ENCODE measurements around the gene ANK2. TPM values are rescaled to one million over a fixed set of nuclear protein-coding genes. Genes with fewer than 3 reads are reported as not detected.

ANK2 gene
- total and polyA plus RNA-seq, 5 donors from 2014 or later = not detected

DNA sequence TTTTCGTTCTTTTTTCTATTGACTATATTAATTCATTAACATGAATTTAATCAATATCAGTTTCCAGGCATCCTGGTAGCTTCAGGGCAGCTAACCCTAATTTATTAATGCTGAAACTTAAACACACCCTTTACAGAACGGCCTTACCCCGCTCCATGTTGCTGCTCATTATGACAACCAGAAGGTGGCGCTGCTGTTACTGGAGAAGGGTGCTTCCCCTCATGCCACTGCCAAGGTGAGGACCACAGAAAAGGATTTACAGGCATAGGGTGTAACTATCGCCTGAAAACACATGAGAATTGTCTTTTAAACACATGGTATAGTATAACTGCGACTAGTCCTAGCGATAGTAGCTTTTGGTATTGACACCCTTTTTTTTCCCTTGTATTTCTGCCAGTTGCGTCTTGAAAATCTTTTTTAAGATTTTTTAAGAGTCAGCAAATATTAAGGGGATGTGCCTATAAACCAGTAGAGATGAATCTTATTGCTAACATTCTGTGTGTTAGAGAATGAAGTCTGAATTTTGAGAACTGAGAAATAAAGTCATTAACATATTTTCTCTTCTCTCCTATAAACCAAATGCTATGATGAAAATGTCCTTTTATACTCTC is 229.0 kb downstream of the ANK2 start:
- Histone ChIP-seq H3K9me3 (ENCODE audit: control insufficient read depth in 2 of 2, low read length in 2 of 2) (no peaks in the 10 kb centered on the region), H3K27ac (ENCODE audit: insufficient read depth, low read length, poor library complexity, severe bottlenecking) (no peak overlapping the region), H3K4me3 (ENCODE audit: low read depth, low read length) (no peak overlapping the region), H3K36me3 (ENCODE audit: control insufficient read depth, insufficient read depth, low read length) (no peaks in the 10 kb centered on the region), H3K27me3 (ENCODE audit: control insufficient read depth, insufficient read depth, low read length) (peaks cover 4% of the 10 kb centered on the region), H3K4me1 (ENCODE audit: control insufficient read depth, insufficient read depth, low read length, poor library complexity, severe bottlenecking) (no peaks in the 10 kb centered on the region)
- H3K27me3 Mint-ChIP-seq = no peaks in the 10 kb centered on the region
- no peaks in the 10 kb centered on the region for H3K9me3 Mint-ChIP-seq
- no peaks in the 10 kb centered on the region for H3K4me1 Mint-ChIP-seq
- H3K36me3 Mint-ChIP-seq = no peaks in the 10 kb centered on the region
- ATAC-seq (ENCODE audit: low read depth in 2 of 2) (peak in 1 of 2 donors; percentile 39), DNase-seq (peak in 2 of 3 donors; percentile 10 to 65)
- no peak overlapping the region for H3K27ac Mint-ChIP-seq
- H3K4me3 Mint-ChIP-seq = no peak overlapping the region

DNA sequence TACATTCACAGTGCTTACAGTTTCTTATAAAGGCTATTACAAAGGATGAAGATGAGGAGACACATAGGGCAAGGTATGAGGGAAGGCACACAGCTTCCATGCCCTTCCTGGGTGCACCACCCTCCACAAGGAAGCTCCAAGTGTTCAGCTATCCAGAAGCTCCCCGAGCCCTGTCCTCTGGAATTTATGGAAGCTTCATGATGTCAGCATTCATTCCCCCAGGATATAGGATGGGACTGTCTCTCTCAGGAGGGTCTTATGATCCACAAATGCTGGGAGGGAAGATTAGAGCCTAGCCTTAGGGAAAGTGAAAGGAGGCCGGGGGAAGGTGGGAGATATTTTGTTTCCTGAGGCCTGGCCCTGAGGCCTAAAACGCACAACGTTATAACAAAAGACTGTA is 236.0 kb downstream of the ANK2 start:
- Histone ChIP-seq H3K27me3 (ENCODE audit: control insufficient read depth, insufficient read depth, low read length) (no peaks in the 10 kb centered on the region), H3K9me3 (ENCODE audit: control insufficient read depth in 2 of 2, low read length in 2 of 2) (no peaks in the 10 kb centered on the region), H3K27ac (ENCODE audit: insufficient read depth, low read length, poor library complexity, severe bottlenecking) (no peak overlapping the region), H3K36me3 (ENCODE audit: control insufficient read depth, insufficient read depth, low read length) (no peaks in the 10 kb centered on the region), H3K4me1 (ENCODE audit: control insufficient read depth, insufficient read depth, low read length, poor library complexity, severe bottlenecking) (no peaks in the 10 kb centered on the region), H3K4me3 (ENCODE audit: low read depth, low read length) (no peak overlapping the region)
- Mint-ChIP-seq H3K9me3 (no peaks in the 10 kb centered on the region), H3K36me3 (no peaks in the 10 kb centered on the region), H3K27ac (no peak overlapping the region), H3K27me3 (no peaks in the 10 kb centered on the region), H3K4me3 (no peak overlapping the region), H3K4me1 (no peaks in the 10 kb centered on the region)
- DNase-seq (no peak), ATAC-seq (ENCODE audit: low read depth in 2 of 2) (no peak)

DNA sequence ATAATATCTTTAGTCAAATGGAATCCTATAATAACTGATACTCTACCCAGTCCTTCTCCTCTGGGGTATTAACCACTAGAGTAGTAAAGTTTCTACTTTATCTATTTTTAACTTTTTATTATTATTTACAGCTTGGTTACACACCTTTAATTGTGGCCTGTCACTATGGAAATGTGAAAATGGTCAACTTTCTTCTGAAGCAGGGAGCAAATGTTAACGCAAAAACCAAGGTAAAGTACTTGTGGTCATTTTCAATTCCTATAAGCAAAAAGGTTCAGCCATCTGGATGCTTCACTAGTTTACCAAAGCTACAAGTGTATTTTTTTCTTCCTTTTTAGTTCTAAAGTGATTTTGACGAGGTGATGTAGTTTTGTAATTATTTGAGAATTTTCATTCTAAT is 238.8 kb downstream of the ANK2 start:
- Histone ChIP-seq H3K27me3 (ENCODE audit: control insufficient read depth, insufficient read depth, low read length) (no peaks in the 10 kb centered on the region), H3K4me3 (ENCODE audit: low read depth, low read length) (no peak overlapping the region), H3K36me3 (ENCODE audit: control insufficient read depth, insufficient read depth, low read length) (no peaks in the 10 kb centered on the region), H3K4me1 (ENCODE audit: control insufficient read depth, insufficient read depth, low read length, poor library complexity, severe bottlenecking) (no peaks in the 10 kb centered on the region), H3K9me3 (ENCODE audit: control insufficient read depth in 2 of 2, low read length in 2 of 2) (no peaks in the 10 kb centered on the region), H3K27ac (ENCODE audit: insufficient read depth, low read length, poor library complexity, severe bottlenecking) (no peak overlapping the region)
- DNase-seq (no peak), ATAC-seq (ENCODE audit: low read depth in 2 of 2) (no peak)
- Mint-ChIP-seq H3K4me3 (no peak overlapping the region), H3K9me3 (no peaks in the 10 kb centered on the region), H3K4me1 (no peaks in the 10 kb centered on the region), H3K27me3 (peaks cover 4% of the 10 kb centered on the region), H3K27ac (no peak overlapping the region), H3K36me3 (no peaks in the 10 kb centered on the region)

DNA sequence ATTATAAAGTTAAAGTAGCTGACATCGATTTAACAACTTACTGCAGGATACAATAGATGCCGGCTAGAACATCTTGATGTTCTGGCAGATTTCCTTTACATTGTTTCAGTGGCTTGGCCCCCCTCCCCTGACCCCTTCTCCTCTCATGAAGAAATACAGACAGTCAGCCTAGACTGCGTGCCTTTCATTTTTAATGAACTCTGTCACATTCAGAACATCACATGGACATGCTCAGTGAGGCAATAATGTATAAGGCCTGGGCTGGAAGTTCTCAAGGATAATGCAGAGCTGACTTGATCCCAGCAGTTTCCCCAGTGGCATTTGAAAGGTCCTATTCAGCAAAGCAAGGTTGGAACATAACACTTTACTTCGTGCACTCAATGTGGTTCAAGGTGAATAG is 239.2 kb downstream of the ANK2 start:
- no peaks in the 10 kb centered on the region for H3K36me3 Mint-ChIP-seq
- ATAC-seq (ENCODE audit: low read depth in 2 of 2) (no peak), DNase-seq (no peak)
- no peaks in the 10 kb centered on the region for H3K4me1 Mint-ChIP-seq
- Histone ChIP-seq H3K9me3 (ENCODE audit: control insufficient read depth in 2 of 2, low read length in 2 of 2) (no peaks in the 10 kb centered on the region), H3K4me3 (ENCODE audit: low read depth, low read length) (no peak overlapping the region), H3K36me3 (ENCODE audit: control insufficient read depth, insufficient read depth, low read length) (no peaks in the 10 kb centered on the region), H3K27ac (ENCODE audit: insufficient read depth, low read length, poor library complexity, severe bottlenecking) (no peak overlapping the region), H3K27me3 (ENCODE audit: control insufficient read depth, insufficient read depth, low read length) (no peaks in the 10 kb centered on the region), H3K4me1 (ENCODE audit: control insufficient read depth, insufficient read depth, low read length, poor library complexity, severe bottlenecking) (no peaks in the 10 kb centered on the region)
- H3K27me3 Mint-ChIP-seq = peaks cover 6% of the 10 kb centered on the region
- no peak overlapping the region for H3K4me3 Mint-ChIP-seq
- H3K27ac Mint-ChIP-seq = no peak overlapping the region
- no peaks in the 10 kb centered on the region for H3K9me3 Mint-ChIP-seq

DNA sequence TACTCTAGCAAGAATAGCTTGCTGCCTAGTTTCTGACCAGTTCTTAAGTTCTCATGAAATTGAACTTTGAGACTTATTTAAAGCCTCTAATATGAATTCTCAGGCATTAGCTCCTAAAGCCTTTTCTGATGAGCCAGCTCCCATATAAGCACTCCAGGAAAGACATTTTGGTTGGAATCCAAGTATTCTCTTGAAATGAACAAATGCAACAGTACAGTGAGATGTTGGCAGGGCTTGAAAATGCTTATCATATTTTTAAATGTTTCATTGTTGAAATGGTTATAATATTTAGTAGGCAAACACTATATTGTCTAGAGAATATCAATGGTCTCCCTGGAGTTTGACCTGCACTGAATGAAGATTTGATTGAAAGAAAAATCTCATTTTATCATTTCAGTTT is 240.3 kb downstream of the ANK2 start:
- no peak for DNase-seq
- peaks cover 6% of the 10 kb centered on the region for H3K27me3 Mint-ChIP-seq
- no peak overlapping the region for H3K27ac ChIP-seq (ENCODE audit: insufficient read depth, low read length, poor library complexity, severe bottlenecking)
- H3K27me3 ChIP-seq (ENCODE audit: control insufficient read depth, insufficient read depth, low read length) = no peaks in the 10 kb centered on the region
- H3K9me3 ChIP-seq (ENCODE audit: control insufficient read depth in 2 of 2, low read length in 2 of 2) = no peaks in the 10 kb centered on the region
- no peak overlapping the region for H3K27ac Mint-ChIP-seq
- H3K4me1 Mint-ChIP-seq = no peaks in the 10 kb centered on the region
- H3K4me3 ChIP-seq (ENCODE audit: low read depth, low read length) = no peak overlapping the region
- no peaks in the 10 kb centered on the region for H3K4me1 ChIP-seq (ENCODE audit: control insufficient read depth, insufficient read depth, low read length, poor library complexity, severe bottlenecking)
- no peaks in the 10 kb centered on the region for H3K36me3 ChIP-seq (ENCODE audit: control insufficient read depth, insufficient read depth, low read length)
- no peak overlapping the region for H3K4me3 Mint-ChIP-seq
- no peaks in the 10 kb centered on the region for H3K36me3 Mint-ChIP-seq
- H3K9me3 Mint-ChIP-seq = no peaks in the 10 kb centered on the region
- ATAC-seq (ENCODE audit: low read depth in 2 of 2) = no peak

DNA sequence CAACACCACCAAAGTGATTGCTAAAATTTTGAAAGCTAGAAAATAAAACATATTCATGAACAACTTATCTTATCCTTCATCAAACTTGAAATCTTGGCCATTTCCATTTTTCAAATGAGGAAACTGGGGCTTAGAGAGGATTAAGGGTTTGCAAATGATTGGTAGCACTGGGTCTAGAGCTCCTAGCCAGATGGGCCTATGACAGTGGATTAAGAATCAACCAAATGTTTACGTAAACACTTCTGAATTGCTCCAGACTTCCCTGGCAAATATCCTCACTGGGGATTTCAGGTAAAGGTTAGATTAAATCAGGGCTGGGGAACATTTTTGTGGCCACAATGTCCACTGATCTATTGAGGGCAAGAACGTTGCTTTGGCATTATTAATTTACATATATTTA is 241.2 kb downstream of the ANK2 start:
- H3K4me3 Mint-ChIP-seq = no peak overlapping the region
- no peaks in the 10 kb centered on the region for H3K27me3 ChIP-seq (ENCODE audit: control insufficient read depth, insufficient read depth, low read length)
- H3K27ac Mint-ChIP-seq = no peak overlapping the region
- ATAC-seq (ENCODE audit: low read depth in 2 of 2) (no peak), DNase-seq (no peak)
- no peaks in the 10 kb centered on the region for H3K36me3 ChIP-seq (ENCODE audit: control insufficient read depth, insufficient read depth, low read length)
- no peak overlapping the region for H3K4me3 ChIP-seq (ENCODE audit: low read depth, low read length)
- H3K27me3 Mint-ChIP-seq = peaks cover 6% of the 10 kb centered on the region
- H3K4me1 ChIP-seq (ENCODE audit: control insufficient read depth, insufficient read depth, low read length, poor library complexity, severe bottlenecking) = no peaks in the 10 kb centered on the region
- no peaks in the 10 kb centered on the region for H3K4me1 Mint-ChIP-seq
- H3K9me3 ChIP-seq (ENCODE audit: control insufficient read depth in 2 of 2, low read length in 2 of 2) = no peaks in the 10 kb centered on the region
- H3K9me3 Mint-ChIP-seq = no peaks in the 10 kb centered on the region
- H3K36me3 Mint-ChIP-seq = no peaks in the 10 kb centered on the region
- H3K27ac ChIP-seq (ENCODE audit: insufficient read depth, low read length, poor library complexity, severe bottlenecking) = no peak overlapping the region

DNA sequence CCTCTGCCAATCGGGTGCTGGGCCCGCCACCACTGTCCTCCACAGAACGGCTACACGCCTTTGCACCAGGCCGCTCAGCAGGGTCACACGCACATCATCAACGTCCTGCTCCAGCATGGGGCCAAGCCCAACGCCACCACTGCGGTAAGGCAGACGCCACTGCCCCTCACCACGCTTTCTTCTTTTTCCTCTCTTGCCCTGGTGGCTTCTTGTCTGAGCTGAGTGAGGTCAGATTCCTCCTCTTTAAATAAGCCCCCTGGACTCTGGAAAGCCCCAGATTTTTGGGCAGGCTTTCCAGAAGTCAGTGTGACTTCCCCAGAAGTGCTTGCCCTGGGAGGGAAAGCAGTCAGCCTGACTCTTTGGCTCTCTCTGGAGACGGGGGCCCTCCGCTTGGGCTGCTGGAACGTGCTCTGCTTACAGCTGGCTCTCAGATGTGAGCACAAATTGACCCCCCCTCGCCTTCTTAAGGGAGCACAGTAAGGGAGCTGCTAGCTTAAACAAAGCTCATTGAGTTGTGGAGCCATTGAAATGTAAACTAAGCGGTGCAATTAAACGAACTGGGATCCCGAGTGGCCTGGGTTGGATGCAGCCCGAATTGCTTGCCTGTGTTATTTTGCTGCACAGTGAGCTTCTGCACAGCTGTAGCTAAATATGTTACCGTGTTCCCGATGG is 243.1 kb downstream of the ANK2 start:
- Histone ChIP-seq H3K9me3 (ENCODE audit: control insufficient read depth in 2 of 2, low read length in 2 of 2) (no peaks in the 10 kb centered on the region), H3K4me3 (ENCODE audit: low read depth, low read length) (no peak overlapping the region), H3K36me3 (ENCODE audit: control insufficient read depth, insufficient read depth, low read length) (no peaks in the 10 kb centered on the region), H3K27ac (ENCODE audit: insufficient read depth, low read length, poor library complexity, severe bottlenecking) (no peak overlapping the region), H3K27me3 (ENCODE audit: control insufficient read depth, insufficient read depth, low read length) (no peaks in the 10 kb centered on the region), H3K4me1 (ENCODE audit: control insufficient read depth, insufficient read depth, low read length, poor library complexity, severe bottlenecking) (no peaks in the 10 kb centered on the region)
- Mint-ChIP-seq H3K27ac (no peak overlapping the region), H3K4me1 (no peaks in the 10 kb centered on the region), H3K36me3 (no peaks in the 10 kb centered on the region), H3K27me3 (peaks cover 6% of the 10 kb centered on the region), H3K4me3 (no peak overlapping the region), H3K9me3 (no peaks in the 10 kb centered on the region)
- ATAC-seq (ENCODE audit: low read depth in 2 of 2) (no peak), DNase-seq (no peak)

DNA sequence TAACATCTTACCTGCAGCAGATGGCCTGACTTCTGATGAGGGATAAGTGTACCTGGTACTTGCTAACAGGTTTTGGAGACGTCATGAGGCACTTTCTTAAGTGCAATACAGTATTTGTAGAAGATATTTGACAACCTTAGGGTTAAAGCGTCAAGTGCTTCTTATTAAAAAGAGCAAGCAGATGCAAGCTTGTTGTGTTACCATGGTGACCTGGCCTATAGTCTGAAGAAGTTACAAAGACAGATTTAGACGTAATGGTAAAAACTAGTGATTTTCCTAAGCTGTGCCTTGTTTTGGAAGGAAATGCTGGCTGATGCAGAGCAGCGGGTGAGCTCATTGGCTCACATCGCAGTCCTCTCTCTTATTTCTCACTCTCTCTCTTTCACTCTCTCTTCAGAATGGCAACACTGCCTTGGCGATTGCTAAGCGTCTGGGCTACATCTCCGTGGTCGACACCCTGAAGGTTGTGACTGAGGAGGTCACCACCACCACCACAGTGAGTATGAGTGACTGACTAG is 243.6 kb downstream of the ANK2 start:
- no peaks in the 10 kb centered on the region for H3K4me1 ChIP-seq (ENCODE audit: control insufficient read depth, insufficient read depth, low read length, poor library complexity, severe bottlenecking)
- peaks cover 6% of the 10 kb centered on the region for H3K27me3 Mint-ChIP-seq
- H3K27me3 ChIP-seq (ENCODE audit: control insufficient read depth, insufficient read depth, low read length) = no peaks in the 10 kb centered on the region
- H3K36me3 ChIP-seq (ENCODE audit: control insufficient read depth, insufficient read depth, low read length) = no peaks in the 10 kb centered on the region
- H3K27ac Mint-ChIP-seq = no peak overlapping the region
- H3K9me3 Mint-ChIP-seq = no peaks in the 10 kb centered on the region
- H3K4me3 Mint-ChIP-seq = no peak overlapping the region
- H3K4me3 ChIP-seq (ENCODE audit: low read depth, low read length) = no peak overlapping the region
- H3K36me3 Mint-ChIP-seq = no peaks in the 10 kb centered on the region
- H3K9me3 ChIP-seq (ENCODE audit: control insufficient read depth in 2 of 2, low read length in 2 of 2) = no peaks in the 10 kb centered on the region
- no peak overlapping the region for H3K27ac ChIP-seq (ENCODE audit: insufficient read depth, low read length, poor library complexity, severe bottlenecking)
- DNase-seq (no peak), ATAC-seq (ENCODE audit: low read depth in 2 of 2) (no peak)
- H3K4me1 Mint-ChIP-seq = no peaks in the 10 kb centered on the region

Data from CD4-positive, CD25-positive, alpha-beta regulatory T cell (primary cell).